NCI-H1105 (cell line): ENCODE results near the gene CDH13.

ENCODE experiments used
- DNase-seq: peaks from one replicate; lab custom pipeline; 2025; lab: John Stamatoyannopoulos, UW

Gene CDH13

DNA sequence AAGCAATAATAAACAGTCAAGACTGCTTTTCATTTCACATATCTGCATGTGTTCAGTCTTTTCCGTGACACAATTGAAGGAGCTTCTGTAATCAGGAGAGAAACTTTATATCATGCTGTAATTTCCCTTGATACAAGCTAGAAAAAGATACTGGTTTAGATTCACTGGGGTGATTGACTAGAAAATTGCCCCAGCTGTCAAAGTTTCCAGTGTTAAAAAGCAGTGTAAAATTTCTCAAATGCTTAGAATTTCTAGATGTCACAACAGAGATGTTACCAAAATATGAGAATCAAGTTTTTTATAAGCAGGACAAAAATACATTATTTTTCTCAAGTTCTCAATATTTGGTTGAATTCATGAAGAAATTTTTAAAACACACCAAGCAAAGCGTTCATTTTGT lies 888.6 kb downstream of the CDH13 start:
- DNase-seq: no peak

GRCh38 chr16:83516931-83517330 lies 890.2 kb downstream of the CDH13 start:
- no peak for DNase-seq

DNA sequence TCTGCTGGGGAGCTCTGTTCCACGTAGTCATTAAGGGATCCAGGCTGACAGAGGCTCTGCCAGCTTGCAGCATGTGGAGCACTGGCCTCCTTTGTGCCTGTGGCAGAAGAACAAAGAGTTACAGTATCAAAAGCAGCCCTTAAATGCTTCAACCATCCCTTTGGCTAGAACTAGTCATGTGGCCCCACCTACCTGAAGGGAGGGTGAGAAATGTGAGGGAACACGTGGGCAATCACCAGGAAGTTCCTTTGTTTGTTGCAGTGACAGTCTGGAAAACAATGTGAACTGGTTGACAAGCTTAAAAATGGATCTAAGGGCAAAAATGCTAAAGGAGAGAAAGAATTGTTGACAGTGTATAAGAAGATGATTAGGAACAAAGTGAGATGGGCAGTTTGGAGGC lies 890.6 kb downstream of the CDH13 start:
- DNase-seq: no peak

- DNase-seq: no peak
Measured at GRCh38 chr16:83520596-83520995, 893.8 kb downstream of the CDH13 start.

- DNase-seq: no peak
Measured at GRCh38 chr16:83530293-83530692, 903.5 kb downstream of the CDH13 start.

GRCh38 chr16:83532634-83533033 lies 905.9 kb downstream of the CDH13 start:
- DNase-seq: no peak

GRCh38 chr16:83533193-83533592 lies 906.4 kb downstream of the CDH13 start:
- no peak for DNase-seq

- no peak for DNase-seq
Measured at GRCh38 chr16:83538707-83539106, 911.9 kb downstream of the CDH13 start.

- no peak for DNase-seq
Measured at GRCh38 chr16:83539736-83540490, 913.1 kb downstream of the CDH13 start.

GRCh38 chr16:83541231-83541630 lies 914.5 kb downstream of the CDH13 start:
- DNase-seq: no peak

DNA sequence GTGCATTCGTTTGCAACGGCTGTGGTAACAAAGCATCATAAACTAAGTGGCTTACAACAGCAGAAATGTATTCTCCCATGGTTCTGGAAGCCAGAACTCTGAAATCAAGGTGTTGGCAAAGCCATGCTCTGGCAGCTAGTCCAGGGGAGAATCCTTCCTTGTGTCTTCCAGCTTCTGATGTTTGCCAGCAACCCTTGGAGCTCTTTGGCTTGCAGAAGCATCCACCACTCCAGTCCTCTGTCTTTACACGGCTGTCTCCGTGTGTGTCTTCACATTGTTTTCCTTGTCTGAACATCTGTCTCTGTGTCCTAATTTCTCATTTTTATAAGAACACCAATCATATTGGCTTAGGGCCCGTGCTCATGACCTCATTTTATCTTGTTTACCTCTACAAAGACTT lies 915.7 kb downstream of the CDH13 start:
- no peak for DNase-seq

GRCh38 chr16:83549316-83550182 lies 922.8 kb downstream of the CDH13 start:
- DNase-seq: no peak

DNA sequence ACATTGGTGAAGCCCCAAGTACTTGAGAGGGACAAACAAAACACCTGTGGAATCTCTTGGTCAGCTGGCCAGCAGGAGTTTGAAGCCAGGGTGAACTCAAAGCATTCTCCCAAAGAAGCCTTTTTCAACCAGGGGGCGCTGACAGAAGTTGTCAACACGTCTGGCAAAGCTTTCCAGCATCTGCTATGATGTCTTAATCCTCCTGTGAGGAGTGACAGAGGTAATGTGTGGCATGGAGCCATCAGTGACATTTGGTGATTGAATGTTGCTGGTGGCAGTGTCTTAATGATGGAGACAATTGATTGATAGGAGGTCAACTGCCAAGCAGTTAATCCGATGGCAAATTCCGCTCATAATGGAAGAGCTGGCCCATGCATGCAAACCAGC lies 923.4 kb downstream of the CDH13 start:
- DNase-seq: no peak

DNA sequence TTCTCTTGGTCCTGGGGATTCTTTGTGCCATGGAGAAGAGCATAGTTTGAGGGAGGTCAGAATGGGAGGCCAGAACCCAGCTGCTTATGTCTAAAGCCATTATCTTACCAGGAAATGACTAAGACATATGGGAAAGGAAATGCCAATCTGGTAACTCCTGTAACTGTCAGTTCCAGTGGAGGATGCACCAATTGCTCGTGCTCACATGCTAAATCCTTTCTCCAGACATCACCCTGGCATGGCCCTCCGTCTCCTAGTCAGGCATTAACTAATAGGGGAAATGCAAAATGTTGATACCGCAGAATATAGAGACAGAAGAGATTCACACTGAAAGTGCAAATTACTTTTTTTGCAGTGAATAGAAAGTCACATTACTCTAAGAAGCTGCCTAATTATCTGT lies 925.5 kb downstream of the CDH13 start:
- no peak for DNase-seq

DNA sequence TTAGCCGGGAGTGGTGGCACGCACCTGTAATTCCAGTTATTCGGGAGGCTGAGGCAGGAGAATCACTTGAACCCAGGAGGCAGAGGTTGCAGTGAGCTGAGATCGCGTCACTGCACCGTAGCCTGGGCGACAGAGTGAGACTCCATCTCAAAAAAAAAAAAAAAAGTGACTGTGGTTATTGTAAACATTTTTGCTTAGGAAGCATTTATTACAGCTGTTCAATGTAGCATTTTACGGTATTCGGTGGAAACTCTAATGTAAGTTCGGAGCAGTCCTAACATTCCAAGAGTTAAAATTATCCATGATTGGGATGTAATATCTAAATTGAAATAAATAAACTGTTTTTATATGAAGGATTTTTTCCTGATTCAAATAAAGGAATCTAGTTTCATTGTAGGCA lies 926.2 kb downstream of the CDH13 start:
- no peak for DNase-seq

- DNase-seq: no peak
Measured at GRCh38 chr16:83554096-83554495, 927.3 kb downstream of the CDH13 start.

DNA sequence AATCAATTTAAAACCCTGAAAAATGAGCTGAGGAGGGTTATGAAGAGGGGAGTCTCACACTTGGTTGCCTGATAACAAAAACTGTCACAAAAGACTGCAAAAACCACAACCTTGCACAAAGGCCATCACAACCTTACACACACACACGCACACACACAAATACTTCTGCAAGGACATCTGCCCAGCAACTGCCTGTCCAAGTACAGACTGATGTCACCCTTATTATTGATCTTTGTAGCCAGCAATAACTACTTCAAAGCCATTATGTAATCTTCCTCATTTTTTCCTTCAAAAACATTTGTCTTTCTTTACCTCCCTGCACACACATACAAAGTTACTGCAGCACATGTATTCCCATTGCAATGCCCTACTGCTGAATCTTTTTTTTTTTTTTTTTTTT lies 927.8 kb downstream of the CDH13 start:
- no peak for DNase-seq

GRCh38 chr16:83561876-83562275 lies 935.1 kb downstream of the CDH13 start:
- no peak for DNase-seq

- no peak for DNase-seq
Measured at GRCh38 chr16:83568345-83568744, 941.6 kb downstream of the CDH13 start.

DNA sequence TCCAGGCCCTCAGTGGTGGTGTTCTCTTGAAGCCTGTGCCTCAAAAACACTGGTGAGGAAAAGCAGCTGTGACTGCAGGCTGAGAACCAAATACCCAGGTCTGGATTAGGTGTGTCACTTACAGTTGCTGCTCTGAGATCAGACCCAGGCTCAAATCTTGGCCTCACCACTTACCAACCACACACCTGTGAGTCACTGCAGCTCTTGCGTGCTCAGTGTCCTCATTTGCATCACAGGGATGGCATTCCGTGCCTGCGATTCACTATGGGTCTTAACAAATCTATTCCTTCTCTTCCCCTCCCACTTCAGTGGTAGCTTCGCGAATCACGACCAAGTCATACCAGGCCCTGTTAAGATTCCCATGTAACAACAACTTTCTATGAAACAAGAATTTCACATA lies 947.6 kb downstream of the CDH13 start:
- DNase-seq: no peak

- no peak for DNase-seq
Measured at GRCh38 chr16:83577078-83577745, 950.4 kb downstream of the CDH13 start.

DNA sequence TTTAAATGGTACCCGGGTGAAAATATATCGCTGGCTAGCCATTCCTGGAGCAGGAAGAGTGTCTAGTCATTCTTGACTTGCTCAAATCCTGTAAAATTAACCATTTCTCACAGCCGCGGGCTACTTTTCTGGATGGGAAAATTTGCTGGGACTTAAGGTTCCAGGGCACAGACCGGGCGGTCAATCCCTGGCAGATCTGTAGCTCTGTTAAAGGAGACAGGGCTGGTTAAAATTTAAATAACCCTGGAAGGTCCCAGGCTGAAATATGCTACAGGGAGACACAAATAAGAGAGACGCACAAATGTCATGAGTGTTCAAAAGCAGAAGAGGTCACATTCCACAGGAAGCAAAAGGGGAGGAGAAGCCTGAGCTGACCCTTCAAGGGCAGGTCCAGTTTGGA lies 951.4 kb downstream of the CDH13 start:
- no peak for DNase-seq

GRCh38 chr16:83579027-83579426 lies 952.3 kb downstream of the CDH13 start:
- no peak for DNase-seq
